ENCODE data around the gene C6orf58. TPM values are rescaled to one million over a fixed set of nuclear protein-coding genes. Genes with fewer than 3 reads are reported as not detected.

C6orf58 gene
- not detected in 2 replicates for total RNA-seq

DNA sequence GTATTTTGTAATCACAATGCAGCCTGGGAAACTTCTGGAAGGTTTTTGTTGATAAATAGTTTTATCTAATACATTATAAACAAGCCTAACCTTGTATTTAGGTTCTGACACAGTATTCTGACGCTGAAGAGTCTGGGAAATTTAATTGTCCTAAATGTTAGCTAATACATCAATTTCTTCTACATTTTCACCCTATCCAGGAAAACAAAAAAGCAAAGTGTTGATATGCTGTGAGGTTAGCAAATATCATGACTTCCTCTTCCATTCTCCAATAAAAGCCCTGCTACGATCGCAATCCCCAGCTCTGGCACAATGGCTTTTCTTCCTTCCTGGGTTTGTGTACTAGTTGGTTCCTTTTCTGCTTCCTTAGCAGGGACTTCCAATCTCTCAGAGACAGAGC is at the start of gene C6orf58:
TSS of gene C6orf58 (plus strand) at position 301 of the 400 bp plus-strand sequence. CDS start at position 313, 12 bp downstream.

Other genes with a start within 250 kb of the C6orf58 start
- gene ECHDC1, start 233.6 kb upstream of the C6orf58 start, total RNA-seq, result 56.2 and 56.3 TPM in 2 replicates
- gene KIAA0408, start 117.8 kb upstream of the C6orf58 start, total RNA-seq, result 0.30 and 0.84 TPM in 2 replicates